Measurements from ENCODE around the gene CASZ1. TPM values are rescaled to one million over a fixed set of nuclear protein-coding genes. Genes with fewer than 3 reads are reported as not detected.

The CASZ1 gene
- total RNA-seq, 1 donor from 2014 or later = 3.4 TPM

DNA sequence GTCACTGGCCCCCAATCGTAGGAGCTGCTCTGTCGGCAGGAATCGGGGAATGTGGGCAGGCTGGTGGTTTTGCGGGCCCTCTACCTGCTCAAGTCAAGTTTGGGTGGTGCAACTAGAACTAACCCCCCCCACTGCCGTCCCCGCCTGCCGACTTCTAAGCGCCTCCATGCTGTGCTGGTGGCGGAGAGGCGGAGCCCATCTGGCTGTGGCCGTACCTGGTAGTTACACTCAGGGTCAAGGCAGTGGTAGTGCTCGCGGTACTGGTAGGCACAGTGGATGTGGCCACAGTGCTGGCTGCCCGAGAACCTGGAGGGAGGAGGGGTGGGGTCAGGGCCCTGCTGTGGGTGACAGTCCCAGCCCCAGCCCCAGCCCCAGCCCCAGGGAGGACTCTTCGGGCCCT is 140.0 kb downstream of the CASZ1 start:
- Mint-ChIP-seq H3K4me1 (peaks cover 16% of the 10 kb centered on the region), H3K27me3 (ENCODE audit: insufficient read depth, low read depth) (no peaks in the 10 kb centered on the region), H3K36me3 (peaks cover 16% of the 10 kb centered on the region), H3K27ac (no peak overlapping the region), H3K4me3 (no peak overlapping the region), H3K9me3 (no peaks in the 10 kb centered on the region)
- no peak for DNase-seq (ENCODE audit: low spot score)
- peaks cover 6% of the 10 kb centered on the region for H3F3A ChIP-seq (ENCODE audit: low read depth)
- TF ChIP-seq, protein P1, sequence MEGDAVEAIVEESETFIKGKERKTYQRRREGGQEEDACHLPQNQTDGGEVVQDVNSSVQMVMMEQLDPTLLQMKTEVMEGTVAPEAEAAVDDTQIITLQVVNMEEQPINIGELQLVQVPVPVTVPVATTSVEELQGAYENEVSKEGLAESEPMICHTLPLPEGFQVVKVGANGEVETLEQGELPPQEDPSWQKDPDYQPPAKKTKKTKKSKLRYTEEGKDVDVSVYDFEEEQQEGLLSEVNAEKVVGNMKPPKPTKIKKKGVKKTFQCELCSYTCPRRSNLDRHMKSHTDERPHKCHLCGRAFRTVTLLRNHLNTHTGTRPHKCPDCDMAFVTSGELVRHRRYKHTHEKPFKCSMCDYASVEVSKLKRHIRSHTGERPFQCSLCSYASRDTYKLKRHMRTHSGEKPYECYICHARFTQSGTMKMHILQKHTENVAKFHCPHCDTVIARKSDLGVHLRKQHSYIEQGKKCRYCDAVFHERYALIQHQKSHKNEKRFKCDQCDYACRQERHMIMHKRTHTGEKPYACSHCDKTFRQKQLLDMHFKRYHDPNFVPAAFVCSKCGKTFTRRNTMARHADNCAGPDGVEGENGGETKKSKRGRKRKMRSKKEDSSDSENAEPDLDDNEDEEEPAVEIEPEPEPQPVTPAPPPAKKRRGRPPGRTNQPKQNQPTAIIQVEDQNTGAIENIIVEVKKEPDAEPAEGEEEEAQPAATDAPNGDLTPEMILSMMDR (IDR thresholded peaks at IDR 0.05) = no peak
- TF ChIP-seq EZH2 (IDR thresholded peaks at IDR 0.05) = no peak
- no peaks in the 10 kb centered on the region for H3K36me3 ChIP-seq
- H3K27ac ChIP-seq = no peak overlapping the region
- H3K9me3 ChIP-seq (ENCODE audit: low read depth) = no peaks in the 10 kb centered on the region
- H3K27me3 ChIP-seq = peaks cover 4% of the 10 kb centered on the region
- H3K79me2 ChIP-seq (ENCODE audit: low read depth) = no peaks in the 10 kb centered on the region
- peaks cover 5% of the 10 kb centered on the region for H3K4me1 ChIP-seq
- H3K4me3 ChIP-seq = no peak overlapping the region
- no peak overlapping the region for H3K9ac ChIP-seq
- no peak overlapping the region for H3K4me2 ChIP-seq
- no peaks in the 10 kb centered on the region for H4K20me1 ChIP-seq (ENCODE audit: low read depth)
- H2AFZ ChIP-seq (replicated peaks) = no peak overlapping the region

GRCh38 chr1:10655002-10655401 is 141.4 kb downstream of the CASZ1 start:
- peaks cover 4% of the 10 kb centered on the region for H4K20me1 ChIP-seq (ENCODE audit: low read depth)
- no peak overlapping the region for H3K9ac ChIP-seq
- peaks cover 15% of the 10 kb centered on the region for H3K27me3 ChIP-seq
- H2AFZ ChIP-seq (replicated peaks) = no peak overlapping the region
- Mint-ChIP-seq H3K4me1 (peaks cover 22% of the 10 kb centered on the region), H3K4me3 (no peak overlapping the region), H3K27ac (no peak overlapping the region), H3K36me3 (peaks cover 16% of the 10 kb centered on the region), H3K9me3 (no peaks in the 10 kb centered on the region), H3K27me3 (ENCODE audit: insufficient read depth, low read depth) (no peaks in the 10 kb centered on the region)
- no peak overlapping the region for H3K27ac ChIP-seq
- H3K9me3 ChIP-seq (ENCODE audit: low read depth) = no peaks in the 10 kb centered on the region
- H3F3A ChIP-seq (ENCODE audit: low read depth) = peaks cover 14% of the 10 kb centered on the region
- peaks cover 17% of the 10 kb centered on the region for H3K4me1 ChIP-seq
- H3K4me3 ChIP-seq = no peak overlapping the region
- no peak overlapping the region for H3K4me2 ChIP-seq
- no peaks in the 10 kb centered on the region for H3K79me2 ChIP-seq (ENCODE audit: low read depth)
- TF ChIP-seq, protein P1 (IDR thresholded peaks at IDR 0.05) = no peak
- TF ChIP-seq EZH2 (IDR thresholded peaks at IDR 0.05) = no peak
- no peak for TF ChIP-seq EZH2phosphoT487 (IDR thresholded peaks at IDR 0.05)
- DNase-seq (ENCODE audit: low spot score) = no peak
- no peaks in the 10 kb centered on the region for H3K36me3 ChIP-seq

GRCh38 chr1:10653370-10654125 is 142.9 kb downstream of the CASZ1 start:
- peaks cover 26% of the 10 kb centered on the region for H3K4me1 Mint-ChIP-seq
- Histone ChIP-seq H3K4me1 (peaks cover 31% of the 10 kb centered on the region), H3K9ac (no peak overlapping the region), H3K27ac (no peak overlapping the region), H3K27me3 (peaks cover 16% of the 10 kb centered on the region), H3K4me3 (no peak overlapping the region), H3K4me2 (no peak overlapping the region), H3F3A (ENCODE audit: low read depth) (peaks cover 28% of the 10 kb centered on the region), H3K9me3 (ENCODE audit: low read depth) (no peaks in the 10 kb centered on the region), H4K20me1 (ENCODE audit: low read depth) (peaks cover 14% of the 10 kb centered on the region), H2AFZ (replicated peaks) (no peak overlapping the region), H3K36me3 (no peaks in the 10 kb centered on the region), H3K79me2 (ENCODE audit: low read depth) (no peaks in the 10 kb centered on the region)
- peaks cover 16% of the 10 kb centered on the region for H3K36me3 Mint-ChIP-seq
- no peak overlapping the region for H3K4me3 Mint-ChIP-seq
- TF ChIP-seq EZH2 (IDR thresholded peaks at IDR 0.05) (no peak), EZH2phosphoT487 (IDR thresholded peaks at IDR 0.05) (no peak)
- TF ChIP-seq, protein P1 (IDR thresholded peaks at IDR 0.05) = no peak
- DNase-seq (ENCODE audit: low spot score) = no peak
- H3K27ac Mint-ChIP-seq = no peak overlapping the region
- H3K9me3 Mint-ChIP-seq = no peaks in the 10 kb centered on the region
- H3K27me3 Mint-ChIP-seq (ENCODE audit: insufficient read depth, low read depth) = no peaks in the 10 kb centered on the region

Data from neural progenitor cell (in vitro differentiated cells).